DMS53 treated with DMSO at 0.1 percent for 48 hours (cell line): ENCODE results near the gene HASPIN.
A peak's percentile ranks its signal among the peaks of the same experiment; 100 is the strongest.
"Not testable (repeated sequence)": the region's sequence is repeated elsewhere in the genome, so short reads cannot be mapped to it uniquely, and the experiment has no call there.

Source experiments
- DNase-seq: peaks from one replicate; lab custom pipeline; 2025; ENCODE audit not compliant: unreplicated experiment; lab: John Stamatoyannopoulos, UW

Gene HASPIN

GRCh38 chr17:3695723-3696411, 27.8 kb upstream of the HASPIN start, which contains the start of gene P2RX5:
P2RX5 (minus strand) TSS chr17:3696155; CDS start chr17:3696005, 150 bp downstream.
- DNase-seq: no peak

DNA sequence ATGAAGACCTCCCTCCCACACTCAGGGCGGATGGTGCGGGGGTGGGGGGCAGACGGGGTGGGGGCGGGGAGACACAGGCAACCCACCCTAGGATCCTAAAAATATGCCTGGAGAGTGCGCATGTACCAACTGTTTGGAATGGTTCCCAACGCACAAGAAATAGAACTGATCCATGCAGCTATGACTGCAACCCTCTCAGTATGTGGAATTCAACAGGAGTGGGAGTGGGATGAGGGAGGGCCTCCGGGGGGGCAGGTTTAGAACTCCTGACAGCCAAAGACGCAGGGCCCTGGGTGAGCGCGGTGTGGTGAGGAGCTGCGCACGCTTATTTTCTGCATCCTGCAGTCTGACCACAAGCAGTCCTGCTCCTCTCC, 26.6 kb upstream of the HASPIN start:
- no peak for DNase-seq

DNA sequence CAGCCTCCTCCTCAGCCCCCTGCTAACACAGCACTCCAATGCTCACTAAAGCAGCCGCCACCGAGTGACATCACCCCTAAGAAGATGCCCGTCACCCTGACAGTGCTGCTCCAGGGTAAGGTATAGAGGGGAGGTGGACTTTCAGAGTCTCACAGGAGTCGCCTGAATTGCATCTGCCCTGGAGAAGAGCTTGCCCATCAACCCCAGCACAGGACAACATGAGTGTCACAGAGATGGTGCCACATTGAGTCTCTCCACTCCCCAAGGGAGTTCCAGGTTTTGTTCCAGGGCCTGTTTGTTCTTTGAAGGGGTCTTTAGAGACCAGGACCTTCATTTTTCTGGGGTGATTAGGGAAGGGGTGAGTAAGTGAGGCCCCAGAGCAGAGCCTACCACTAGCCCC, 25.6 kb upstream of the HASPIN start:
- no peak for DNase-seq

GRCh38 chr17:3699951-3700350, 23.8 kb upstream of the HASPIN start:
- no peak for DNase-seq

- not testable (repeated sequence) for DNase-seq
These were observed 21.6 kb upstream of the HASPIN start for GRCh38 chr17:3702041-3702539.

GRCh38 chr17:3704931-3705717, 18.6 kb upstream of the HASPIN start:
- no peak for DNase-seq

GRCh38 chr17:3705718-3705984, 18.1 kb upstream of the HASPIN start:
- DNase-seq: not testable (repeated sequence)

DNA sequence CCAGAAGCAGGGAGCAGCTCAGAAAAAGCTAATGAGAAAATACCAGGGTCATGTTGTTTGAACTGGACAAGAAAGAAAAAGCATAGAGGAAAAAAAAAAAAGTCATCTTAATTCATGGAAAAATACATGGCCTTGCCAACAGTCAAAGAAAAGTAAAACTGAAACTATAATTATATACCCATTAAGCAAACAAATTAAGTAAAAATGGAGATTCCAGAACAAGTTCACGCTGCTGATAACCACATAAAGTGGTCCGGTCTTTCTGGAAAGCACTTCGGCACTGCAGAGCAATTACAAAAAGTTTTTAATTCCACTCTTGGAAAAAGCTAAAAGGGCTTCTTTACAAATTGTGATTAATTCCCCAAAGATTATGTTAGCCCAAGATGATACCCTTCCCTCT, 15.3 kb upstream of the HASPIN start:
- no peak for DNase-seq

- DNase-seq: no peak
These were observed 12.7 kb upstream of the HASPIN start for GRCh38 chr17:3710951-3711383.

DNA sequence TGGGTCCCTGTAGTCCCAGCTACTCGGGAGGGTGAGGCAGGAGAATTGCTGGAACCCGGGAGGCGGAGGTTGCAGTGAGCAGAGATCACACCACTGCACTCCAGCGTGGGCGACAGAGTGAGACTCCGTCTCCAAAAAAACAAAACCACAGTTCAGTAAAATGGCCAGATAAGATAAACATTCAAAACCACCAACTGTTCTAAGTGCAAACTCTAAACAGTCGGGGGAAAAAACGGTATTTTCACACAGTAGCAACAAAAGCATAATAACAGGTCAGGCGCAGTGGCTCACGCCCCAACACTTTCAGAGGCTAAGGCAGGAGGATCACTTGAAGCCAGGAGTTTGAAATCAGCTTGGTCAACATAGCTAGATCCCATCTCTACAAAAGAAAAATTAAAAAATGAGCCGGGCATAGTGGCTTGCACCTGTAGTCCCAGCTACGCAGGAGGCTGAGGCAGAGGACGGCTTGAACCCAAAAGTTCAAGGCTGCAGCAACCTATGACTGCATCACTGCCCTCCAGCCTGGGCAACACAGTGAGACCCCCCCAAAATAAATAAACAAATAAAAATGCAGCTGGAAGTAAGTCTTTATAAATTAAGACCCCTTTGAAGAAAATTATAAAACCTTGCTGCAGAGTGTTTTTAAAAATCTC, 10.8 kb upstream of the HASPIN start:
- no peak for DNase-seq

GRCh38 chr17:3715296-3715695, 8.4 kb upstream of the HASPIN start:
- DNase-seq: no peak

DNA sequence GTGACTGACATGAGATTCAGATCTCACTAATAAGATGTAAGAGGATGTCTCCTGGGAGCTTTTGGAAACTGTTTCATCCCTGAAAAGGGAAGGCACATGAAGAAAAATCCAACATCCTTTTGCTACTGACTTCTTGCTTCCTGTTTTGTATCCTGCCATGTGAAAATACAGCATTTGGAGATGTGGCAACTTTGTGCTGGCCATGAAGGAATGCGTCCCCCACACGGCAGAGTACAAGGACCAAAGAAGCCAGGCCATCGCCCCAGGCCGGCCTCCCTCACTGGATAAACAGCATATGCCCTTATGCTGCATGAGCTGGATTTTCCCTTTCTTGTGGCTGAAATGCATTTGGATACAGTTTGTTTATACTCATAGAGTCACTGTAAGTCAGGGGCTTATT, 5.5 kb upstream of the HASPIN start:
- no peak for DNase-seq

DNA sequence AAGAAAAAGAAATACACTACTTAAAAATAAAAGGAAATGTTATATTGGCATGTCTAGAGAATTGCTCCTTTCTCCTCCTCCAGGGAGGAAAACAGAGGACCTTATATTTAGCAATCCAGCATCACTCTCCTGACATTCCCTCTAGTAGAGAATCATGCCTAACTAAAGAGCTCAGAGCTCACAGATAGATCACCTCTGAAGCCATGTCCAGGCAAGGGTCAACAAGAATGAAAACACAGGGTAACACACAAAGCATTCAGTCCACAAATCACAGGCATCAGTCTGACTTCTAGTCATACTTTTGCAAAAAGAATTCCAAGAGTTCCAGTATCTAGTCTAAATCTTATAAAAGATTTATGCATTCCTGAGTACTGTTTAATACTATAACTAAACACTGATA, 4.4 kb upstream of the HASPIN start:
- DNase-seq: no peak

DNA sequence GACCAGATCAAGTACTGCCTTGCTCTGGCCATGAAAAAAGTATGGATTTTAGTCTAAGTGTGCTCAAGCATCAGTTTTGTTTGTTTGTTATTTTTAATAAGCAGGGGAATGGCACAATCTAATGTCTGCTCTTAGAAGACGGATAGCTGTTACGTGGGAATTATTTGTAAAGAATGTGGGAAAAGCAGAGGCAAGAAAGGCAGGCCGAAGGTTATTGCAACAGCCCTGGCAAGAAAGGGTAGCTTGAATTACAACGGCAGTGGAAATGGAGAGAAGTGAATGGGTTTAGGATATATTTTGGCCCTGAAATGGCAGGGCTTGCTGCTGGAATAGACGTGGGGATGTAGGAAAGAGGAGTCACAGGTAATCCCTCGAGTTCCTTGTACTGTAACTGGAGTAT, 987 bp upstream of the HASPIN start:
- DNase-seq: no peak

GRCh38 chr17:3723188-3723555, 531 bp upstream of the HASPIN start:
- DNase-seq: no peak

DNA sequence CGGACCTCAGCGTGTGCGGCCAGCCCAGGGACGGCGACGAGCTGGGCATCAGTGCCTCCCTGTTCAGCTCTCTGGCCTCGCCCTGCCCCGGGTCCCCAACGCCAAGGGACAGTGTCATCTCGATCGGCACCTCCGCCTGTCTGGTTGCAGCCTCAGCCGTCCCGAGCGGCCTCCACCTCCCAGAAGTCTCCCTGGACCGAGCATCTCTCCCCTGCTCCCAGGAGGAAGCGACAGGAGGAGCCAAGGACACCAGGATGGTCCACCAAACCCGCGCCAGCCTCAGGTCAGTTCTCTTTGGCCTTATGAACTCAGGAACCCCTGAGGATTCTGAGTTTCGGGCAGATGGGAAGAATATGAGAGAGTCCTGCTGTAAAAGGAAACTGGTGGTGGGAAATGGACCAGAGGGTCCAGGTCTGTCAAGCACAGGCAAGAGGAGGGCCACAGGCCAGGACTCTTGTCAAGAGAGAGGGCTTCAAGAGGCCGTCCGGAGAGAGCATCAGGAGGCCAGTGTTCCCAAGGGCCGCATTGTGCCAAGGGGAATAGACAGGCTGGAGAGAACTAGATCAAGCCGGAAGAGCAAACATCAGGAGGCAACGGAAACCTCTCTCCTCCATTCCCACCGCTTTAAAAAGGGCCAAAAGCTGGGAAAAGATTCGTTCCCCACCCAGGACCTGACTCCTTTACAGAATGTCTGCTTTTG, 825 bp downstream of the HASPIN start:
- no peak for DNase-seq

GRCh38 chr17:3727041-3727440, 3.3 kb downstream of the HASPIN start:
- DNase-seq: no peak

DNA sequence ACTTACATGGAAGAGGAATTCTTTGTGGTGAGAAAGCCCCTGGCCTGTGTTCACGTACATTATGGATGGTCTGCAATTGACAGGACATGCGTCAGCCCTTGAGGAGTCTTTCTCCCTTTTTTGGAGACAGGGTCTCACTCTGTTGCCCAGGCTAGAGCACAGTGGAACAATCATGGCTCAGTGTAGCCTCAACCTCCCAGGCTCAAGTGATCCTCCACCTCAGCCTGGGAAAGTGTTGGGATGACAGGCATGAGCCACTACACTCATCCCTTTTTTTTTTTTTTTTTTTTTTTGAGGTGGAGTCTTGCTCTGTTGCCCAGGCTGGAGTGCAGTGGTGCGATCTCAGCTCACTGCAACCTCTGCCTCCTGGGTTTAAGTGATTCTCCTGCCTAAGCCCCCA, 4.4 kb downstream of the HASPIN start:
- not testable (repeated sequence) for DNase-seq

- peak; percentile 16 for DNase-seq
These were observed 6.2 kb downstream of the HASPIN start for GRCh38 chr17:3729881-3730280.

DNA sequence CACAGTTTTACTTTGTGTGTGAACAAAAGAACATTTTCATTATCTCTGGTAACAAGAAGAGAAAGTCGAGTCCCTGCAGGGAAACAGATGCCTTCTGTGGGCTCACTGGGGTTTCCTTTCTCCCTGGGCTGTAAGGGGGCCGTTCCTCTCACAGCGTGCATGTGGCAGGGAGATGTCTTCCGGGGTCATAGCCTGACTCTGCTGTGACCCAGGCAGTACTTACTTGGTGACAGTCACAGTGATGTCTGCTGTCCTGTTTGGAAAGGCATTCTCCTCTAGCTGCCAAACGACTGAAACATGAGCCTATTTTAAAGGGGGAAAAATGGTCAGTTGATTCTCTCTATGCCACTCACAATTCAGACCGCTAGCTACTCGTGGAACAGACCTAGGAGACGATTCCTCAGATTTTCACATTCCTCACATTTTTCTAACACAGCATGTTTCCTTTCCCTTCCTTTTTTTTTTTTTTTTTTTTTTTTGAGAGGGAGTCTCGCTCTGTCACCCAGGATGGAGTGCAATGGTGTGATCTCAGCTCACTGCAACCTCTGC, 7.3 kb downstream of the HASPIN start:
- no peak for DNase-seq

DNA sequence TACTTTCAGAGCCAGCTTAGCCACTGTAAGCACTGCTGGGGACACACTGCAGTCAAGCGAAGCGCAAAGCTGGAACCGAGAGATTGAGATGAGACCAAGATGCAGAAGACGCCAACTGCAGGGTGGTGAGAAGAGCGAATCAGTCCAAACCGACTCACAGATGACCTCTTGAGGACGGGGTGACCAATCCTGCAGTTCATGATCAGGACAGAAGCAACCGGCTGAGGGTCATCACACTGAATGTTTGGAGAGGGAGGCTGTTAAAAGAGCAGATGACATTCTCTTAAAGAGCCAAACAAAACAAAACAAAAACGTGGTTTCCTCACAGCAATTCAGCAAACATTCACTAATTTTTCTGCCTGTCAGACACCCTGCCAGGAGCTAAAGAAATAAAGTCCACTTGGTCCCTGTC, 8.5 kb downstream of the HASPIN start:
- no peak for DNase-seq
